Measurements from ENCODE around the gene IGFBP6. TPM values are rescaled to one million over a fixed set of nuclear protein-coding genes. Genes with fewer than 3 reads are reported as not detected.

IGFBP6 gene
- total RNA-seq, 6 experiments from 2014 or later, result 1.7 to 25.4 (median 4.9) TPM

GRCh38 chr12:53096759-53097158 is 708 bp upstream of the IGFBP6 start:
- intact Hi-C loops (cut with DNase I), result loop anchor here in 1 of 2 donors (5.0 kb wide), 1 partner anchor 34 kb away; no protein-coding TSS in a partner anchor
- Histone ChIP-seq H3K9me3 (no peaks in the 10 kb centered on the region), H3K27me3 (no peaks in the 10 kb centered on the region), H3K4me3 (peak overlapping the region; percentile 30 to 49 (median 43)), H3K36me3 (no peaks in the 10 kb centered on the region), H3K27ac (peak overlapping the region in 2 of 3 donors; percentile 15 to 44), H3K4me1 (peaks cover 0 to 16% (median 4%) of the 10 kb centered on the region in 4 donors)
- TF ChIP-seq POLR2A (IDR thresholded peaks at IDR 0.05), result no peak
- no peak for TF ChIP-seq CTCF (IDR thresholded peaks at IDR 0.05)
- 49% methylated on average over 6 of the region's 9 CpGs for WGBS (ENCODE audit: insufficient coverage, low coverage, low lambda C conversion rate, missing lambda C conversion rate)
- ATAC-seq (no peak), DNase-seq (no peak)

GRCh38 chr12:53097207-53097563 is 282 bp upstream of the IGFBP6 start:
- 2% methylated on average over 9 of the region's 9 CpGs for WGBS (ENCODE audit: insufficient coverage, low coverage, low lambda C conversion rate, missing lambda C conversion rate)

GRCh38 chr12:53098354-53098981 is 1.0 kb downstream of the IGFBP6 start:
- intact Hi-C loops (cut with DNase I), result loop anchor here in 1 of 2 donors (5.0 kb wide), 1 partner anchor 36 kb away; no protein-coding TSS in a partner anchor
- Histone ChIP-seq H3K9me3 (no peaks in the 10 kb centered on the region), H3K27ac (peak overlapping the region; percentile 24 to 47 (median 44)), H3K27me3 (no peaks in the 10 kb centered on the region), H3K4me1 (peaks cover 0 to 33% (median 15%) of the 10 kb centered on the region in 4 donors), H3K4me3 (peak overlapping the region in 2 of 3 donors; percentile 43 to 49), H3K36me3 (no peaks in the 10 kb centered on the region)
- WGBS (ENCODE audit: insufficient coverage, low coverage, low lambda C conversion rate, missing lambda C conversion rate), result 53% methylated on average over 13 of the region's 13 CpGs
- DNase-seq, result no peak
- TF ChIP-seq CTCF (IDR thresholded peaks at IDR 0.05), result no peak
- TF ChIP-seq POLR2A (IDR thresholded peaks at IDR 0.05), result no peak
- ATAC-seq, result no peak

More at GRCh38 chr12:53097207-53097563, 282 bp upstream of the IGFBP6 start:
- ATAC-seq, result peak in 2 of 4 donors; percentile 4 to 6
- Histone ChIP-seq H3K27me3 (no peaks in the 10 kb centered on the region), H3K27ac (peak overlapping the region; percentile 15 to 47 (median 44)), H3K9me3 (no peaks in the 10 kb centered on the region), H3K36me3 (no peaks in the 10 kb centered on the region), H3K4me1 (peaks cover 0 to 20% (median 6%) of the 10 kb centered on the region in 4 donors), H3K4me3 (peak overlapping the region; percentile 30 to 49 (median 43))
- TF ChIP-seq CTCF (IDR thresholded peaks at IDR 0.05), result no peak
- no peak for TF ChIP-seq POLR2A (IDR thresholded peaks at IDR 0.05)
- intact Hi-C loops (cut with DNase I), result loop anchor here in 1 of 2 donors (5.0 kb wide), 1 partner anchor 35 kb away; no protein-coding TSS in a partner anchor
- no peak for DNase-seq

GRCh38 chr12:53099071-53099882 is 1.8 kb downstream of the IGFBP6 start:
- TF ChIP-seq CTCF (IDR thresholded peaks at IDR 0.05), result peak; percentile 84 to 99 (median 98)
- TF ChIP-seq POLR2A (IDR thresholded peaks at IDR 0.05), result no peak
- H3K27ac ChIP-seq, result peak overlapping the region in 2 of 3 donors; percentile 15 to 37
- ATAC-seq (peak; percentile 57 to 66 (median 64)), DNase-seq (peak; percentile 84 to 87 (median 84))
- no peaks in the 10 kb centered on the region for H3K36me3 ChIP-seq
- H3K27me3 ChIP-seq, result no peaks in the 10 kb centered on the region
- H3K4me1 ChIP-seq, result peaks cover 0 to 38% (median 19%) of the 10 kb centered on the region in 4 donors
- WGBS (ENCODE audit: insufficient coverage, low coverage, low lambda C conversion rate, missing lambda C conversion rate), result 12% methylated on average over 5 of the region's 6 CpGs
- H3K4me3 ChIP-seq, result no peak overlapping the region
- H3K9me3 ChIP-seq, result no peaks in the 10 kb centered on the region
- intact Hi-C loops (cut with DNase I), result loop anchor here in 1 of 2 donors (5.0 kb wide), 1 partner anchor 37 kb away; no protein-coding TSS in a partner anchor

All from right lobe of liver (tissue), 6 donors.